Measurements from ENCODE around the gene SCT.
"Not testable (repeated sequence)": the region's sequence is repeated elsewhere in the genome, so short reads cannot be mapped to it uniquely, and the experiment has no call there.

SCT gene

GRCh38 chr11:626475-627307 lies at the start of gene SCT:
SCT (minus strand) TSS chr11:627181; CDS start chr11:627143, 38 bp downstream.
- no peak for DNase-seq

- DNase-seq: no peak
These were observed 47.4 kb upstream of the SCT start for GRCh38 chr11:674406-674805.

- no peak for DNase-seq
These were observed 46.9 kb upstream of the SCT start for GRCh38 chr11:673866-674265.

GRCh38 chr11:665704-666281 lies 38.8 kb upstream of the SCT start:
- DNase-seq: no peak

GRCh38 chr11:665062-665703 lies 38.2 kb upstream of the SCT start:
- DNase-seq: no peak

- no peak for DNase-seq
These were observed 35.8 kb upstream of the SCT start for GRCh38 chr11:662689-663274.

GRCh38 chr11:660681-661444 lies 33.9 kb upstream of the SCT start:
- DNase-seq: no peak

GRCh38 chr11:660281-660680 lies 33.3 kb upstream of the SCT start:
- DNase-seq: no peak

- no peak for DNase-seq
These were observed 32.6 kb upstream of the SCT start for GRCh38 chr11:659532-660085.

- no peak for DNase-seq
These were observed 30.7 kb upstream of the SCT start for GRCh38 chr11:657691-658126.

- no peak for DNase-seq
These were observed 29.9 kb upstream of the SCT start for GRCh38 chr11:656866-657265.

GRCh38 chr11:656426-656825 lies 29.4 kb upstream of the SCT start:
- DNase-seq: no peak

GRCh38 chr11:655036-655726 lies 28.2 kb upstream of the SCT start:
- DNase-seq: no peak

- not testable (repeated sequence) for DNase-seq
These were observed 27.5 kb upstream of the SCT start for GRCh38 chr11:654444-654843.

- no peak for DNase-seq
These were observed 26.9 kb upstream of the SCT start for GRCh38 chr11:653837-654236.

- not testable (repeated sequence) for DNase-seq
These were observed 26.2 kb upstream of the SCT start for GRCh38 chr11:653136-653535.

GRCh38 chr11:650482-650881 lies 23.5 kb upstream of the SCT start:
- no peak for DNase-seq

- not testable (repeated sequence) for DNase-seq
These were observed 20.7 kb upstream of the SCT start for GRCh38 chr11:647672-648158.

- DNase-seq: no peak
These were observed 19.2 kb upstream of the SCT start for GRCh38 chr11:646214-646613.

- no peak for DNase-seq
These were observed 18.6 kb upstream of the SCT start for GRCh38 chr11:645536-645935.

GRCh38 chr11:643849-644738 lies 17.1 kb upstream of the SCT start:
- no peak for DNase-seq
